Mesodermal cell (in vitro differentiated cells): ENCODE data around the gene ANO8.

ENCODE experiments used
- H3K27ac ChIP-seq: 2 replicates; pipeline ENCODE4 v1.7.0; 2013; ENCODE audit warnings: mild to moderate bottlenecking, low read depth, low read length, moderate library complexity; ENCODE audit not compliant: severe bottlenecking
- H3K36me3 ChIP-seq: 2 replicates; pipeline ENCODE4 v1.7.1; 2013; ENCODE audit warnings: mild to moderate bottlenecking, low read length, moderate library complexity; ENCODE audit not compliant: control insufficient read depth, insufficient read depth
- H3K4me1 ChIP-seq: one replicate; pipeline ENCODE4 v1.7.1; 2013; ENCODE audit warnings: mild to moderate bottlenecking, low read length; ENCODE audit not compliant: insufficient read depth, control insufficient read depth, poor library complexity, severe bottlenecking
- H3K4me3 ChIP-seq: 2 replicates; pipeline ENCODE4 v1.7.0; 2013; ENCODE audit warnings: low read length, control low read depth, mild to moderate bottlenecking; ENCODE audit not compliant: insufficient read depth, poor library complexity, severe bottlenecking; ENCODE audit errors: extremely low read depth
- H3K9me3 ChIP-seq: 2 replicates; pipeline ENCODE4 v1.7.1; 2013; ENCODE audit warnings: mild to moderate bottlenecking, low read length, moderate library complexity; ENCODE audit not compliant: control insufficient read depth
- WGBS, 2 experiments: methylation state at CpG; one replicate each; pipeline ENCODE4 v1.1.5; 2013; ENCODE audit warnings: missing lambda C conversion rate in 2 of 2; ENCODE audit not compliant: insufficient coverage in 2 of 2; 5-methylcytosine and 5-hydroxymethylcytosine counted together

The ANO8 gene

DNA sequence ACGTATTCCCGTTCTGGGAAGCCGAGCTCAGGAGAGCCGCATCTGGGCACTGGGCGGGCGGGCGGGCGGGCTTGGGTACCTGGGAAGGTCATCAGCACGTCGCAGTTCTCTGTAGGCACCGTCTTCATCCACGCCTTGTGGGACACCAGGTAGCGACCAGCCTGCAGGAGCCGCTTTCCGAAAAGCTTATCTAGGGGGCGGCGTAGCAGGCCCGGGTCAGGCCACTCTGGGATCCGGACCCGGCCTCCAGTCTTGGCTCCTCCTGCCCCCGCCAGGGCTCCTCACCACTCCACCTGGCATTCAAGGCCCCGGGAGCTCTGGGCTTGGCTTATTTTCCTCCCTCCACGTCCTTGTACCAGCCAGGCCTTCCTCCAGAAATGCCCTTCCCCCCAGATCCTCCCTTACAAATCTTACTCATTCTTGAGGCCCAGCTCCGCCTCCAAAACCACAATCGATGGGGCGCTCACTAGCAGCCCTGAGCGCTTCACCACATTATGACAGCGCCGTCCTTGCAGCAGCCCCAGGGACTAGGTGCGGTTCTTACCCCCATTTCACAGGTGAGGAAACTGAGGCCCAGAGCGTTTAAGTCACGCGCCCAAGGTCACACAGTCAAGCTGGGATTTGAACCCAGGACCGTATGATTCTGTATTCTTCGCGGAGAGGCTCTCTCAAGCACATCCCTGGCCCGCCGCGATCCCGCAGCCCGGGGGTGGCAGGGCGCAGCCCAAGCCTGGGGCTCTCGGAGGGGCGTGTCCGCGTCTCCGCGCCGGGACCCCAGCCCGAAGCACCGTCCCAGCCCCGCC lies 843 bp downstream of the ANO8 start:
- Histone ChIP-seq H3K4me1 (peaks cover 3% of the 10 kb centered on the region), H3K27ac (peak overlapping the region; percentile 57), H3K36me3 (peaks cover 27% of the 10 kb centered on the region), H3K9me3 (no peaks in the 10 kb centered on the region), H3K4me3 (peak overlapping the region; percentile 87)
- WGBS, 2 experiments: 36 to 39% methylated on average over 47 to 50 of the region's 52 CpGs

GRCh38 chr19:17332677-17333581 lies 1.7 kb downstream of the ANO8 start:
- no peaks in the 10 kb centered on the region for H3K9me3 ChIP-seq
- H3K27ac ChIP-seq: no peak overlapping the region
- H3K4me3 ChIP-seq: no peak overlapping the region
- H3K4me1 ChIP-seq: peaks cover 4% of the 10 kb centered on the region
- 94 to 95% methylated on average over 43 to 44 of the region's 45 CpGs for WGBS, 2 experiments
- H3K36me3 ChIP-seq: peaks cover 24% of the 10 kb centered on the region

DNA sequence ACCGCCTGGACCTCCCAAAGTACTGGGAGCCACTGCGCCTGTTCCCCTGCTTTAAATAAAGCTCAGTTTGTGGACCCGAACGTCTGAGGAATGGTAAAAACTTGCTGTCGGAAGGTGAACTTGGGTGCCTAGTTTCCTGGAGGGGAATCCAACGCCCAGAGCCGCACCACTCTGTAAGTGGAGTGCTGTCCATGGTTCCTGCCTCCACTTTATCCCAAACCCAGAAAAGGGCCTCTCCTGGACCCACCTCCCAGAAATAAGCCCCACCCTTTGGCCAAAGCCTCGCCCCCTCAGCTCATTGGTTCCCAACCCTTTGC lies 2.3 kb downstream of the ANO8 start:
- 91 to 95% methylated on average over 8 of the region's 8 CpGs for WGBS, 2 experiments
- H3K4me1 ChIP-seq: peaks cover 6% of the 10 kb centered on the region
- no peak overlapping the region for H3K4me3 ChIP-seq
- H3K27ac ChIP-seq: no peak overlapping the region
- peaks cover 24% of the 10 kb centered on the region for H3K36me3 ChIP-seq
- no peaks in the 10 kb centered on the region for H3K9me3 ChIP-seq

- Histone ChIP-seq H3K36me3 (peaks cover 28% of the 10 kb centered on the region), H3K4me3 (no peak overlapping the region), H3K27ac (no peak overlapping the region), H3K4me1 (peaks cover 17% of the 10 kb centered on the region), H3K9me3 (no peaks in the 10 kb centered on the region)
- 90 to 93% methylated on average over 12 to 13 of the region's 13 CpGs for WGBS, 2 experiments
Measured at GRCh38 chr19:17331045-17331558, 3.6 kb downstream of the ANO8 start.

GRCh38 chr19:17330262-17331044 lies 4.2 kb downstream of the ANO8 start:
- no peaks in the 10 kb centered on the region for H3K9me3 ChIP-seq
- peaks cover 30% of the 10 kb centered on the region for H3K36me3 ChIP-seq
- 92 to 94% methylated on average over 19 to 21 of the region's 24 CpGs for WGBS, 2 experiments
- H3K27ac ChIP-seq: no peak overlapping the region
- peaks cover 18% of the 10 kb centered on the region for H3K4me1 ChIP-seq
- H3K4me3 ChIP-seq: no peak overlapping the region

- 91 to 92% methylated on average over 47 to 51 of the region's 51 CpGs for WGBS, 2 experiments
- H3K27ac ChIP-seq: no peak overlapping the region
- H3K4me1 ChIP-seq: peaks cover 18% of the 10 kb centered on the region
- no peaks in the 10 kb centered on the region for H3K9me3 ChIP-seq
- H3K4me3 ChIP-seq: no peak overlapping the region
- peaks cover 34% of the 10 kb centered on the region for H3K36me3 ChIP-seq
Measured at GRCh38 chr19:17329366-17330261, 5.0 kb downstream of the ANO8 start.

GRCh38 chr19:17328517-17329365 lies 5.9 kb downstream of the ANO8 start:
- 46% methylated on average over 64 to 67 of the region's 94 CpGs for WGBS, 2 experiments
- Histone ChIP-seq H3K27ac (no peak overlapping the region), H3K9me3 (no peaks in the 10 kb centered on the region), H3K4me1 (peaks cover 18% of the 10 kb centered on the region), H3K4me3 (peak overlapping the region; percentile 47), H3K36me3 (peaks cover 34% of the 10 kb centered on the region)

DNA sequence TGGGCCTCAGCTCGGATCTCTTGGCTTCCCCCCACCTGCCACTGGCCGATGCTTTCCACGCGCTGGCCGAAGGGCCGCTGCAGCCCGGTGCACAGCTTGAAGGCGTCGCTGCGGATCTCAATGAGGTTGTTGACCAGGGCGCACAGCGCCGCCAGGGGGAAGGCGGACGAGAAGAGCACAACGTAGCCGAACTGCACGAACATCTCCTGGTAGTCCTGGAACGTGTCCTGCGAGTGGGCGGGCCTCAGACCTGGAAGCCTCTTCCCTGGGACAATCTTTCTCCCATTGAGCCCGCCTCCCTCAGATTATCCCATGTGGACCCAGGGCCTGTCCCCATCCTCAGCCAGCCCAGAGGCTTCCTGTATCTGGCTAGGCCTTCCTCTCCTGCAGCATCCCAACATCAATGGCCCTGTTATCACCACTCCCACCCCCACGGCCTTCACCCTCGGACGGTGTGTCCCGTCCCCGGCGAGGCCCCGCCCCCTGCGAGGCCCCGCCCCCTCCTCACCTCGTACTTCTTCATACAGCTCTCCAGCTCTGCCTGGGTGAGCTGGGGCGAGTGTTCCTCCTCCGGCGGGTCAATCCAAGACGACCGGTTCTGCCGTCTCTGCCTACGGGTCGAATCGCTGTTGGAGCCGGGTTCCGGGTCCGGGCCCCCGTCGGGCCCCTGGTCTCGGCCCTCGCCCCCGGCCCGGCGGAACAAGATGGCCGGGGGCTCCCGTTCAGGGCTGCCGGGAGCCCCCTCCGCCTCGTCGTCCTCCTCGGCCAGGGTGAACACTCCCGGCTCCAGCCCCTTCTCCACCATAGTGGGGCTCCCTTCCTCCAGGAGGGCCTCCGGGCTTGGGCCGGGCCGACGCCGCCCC lies 6.8 kb downstream of the ANO8 start:
- no peaks in the 10 kb centered on the region for H3K9me3 ChIP-seq
- H3K27ac ChIP-seq: no peak overlapping the region
- WGBS, 2 experiments: 8 to 11% methylated on average over 50 to 51 of the region's 64 CpGs
- peak overlapping the region; percentile 47 for H3K4me3 ChIP-seq
- H3K36me3 ChIP-seq: peaks cover 29% of the 10 kb centered on the region
- peaks cover 18% of the 10 kb centered on the region for H3K4me1 ChIP-seq
